Measurements from ENCODE around the gene NLRP6.
A peak's percentile ranks its signal among the peaks of the same experiment; 100 is the strongest.
"Not testable (repeated sequence)": the region's sequence is repeated elsewhere in the genome, so short reads cannot be mapped to it uniquely, and the experiment has no call there.

The NLRP6 gene

GRCh38 chr11:306645-307371 is 28.6 kb downstream of the NLRP6 start:
- Histone ChIP-seq H3K36me3 (ENCODE audit: insufficient read depth, low read length) (no peaks in the 10 kb centered on the region), H3K9me3 (ENCODE audit: low read length) (no peaks in the 10 kb centered on the region), H3K27me3 (ENCODE audit: insufficient read depth, low read length) (no peaks in the 10 kb centered on the region), H3K4me1 (ENCODE audit: insufficient read depth, low read length) (peaks cover 37% of the 10 kb centered on the region), H2AFZ (ENCODE audit: low read depth, low read length) (no peak overlapping the region), H3K4me3 (ENCODE audit: low read length) (no peak overlapping the region)

DNA sequence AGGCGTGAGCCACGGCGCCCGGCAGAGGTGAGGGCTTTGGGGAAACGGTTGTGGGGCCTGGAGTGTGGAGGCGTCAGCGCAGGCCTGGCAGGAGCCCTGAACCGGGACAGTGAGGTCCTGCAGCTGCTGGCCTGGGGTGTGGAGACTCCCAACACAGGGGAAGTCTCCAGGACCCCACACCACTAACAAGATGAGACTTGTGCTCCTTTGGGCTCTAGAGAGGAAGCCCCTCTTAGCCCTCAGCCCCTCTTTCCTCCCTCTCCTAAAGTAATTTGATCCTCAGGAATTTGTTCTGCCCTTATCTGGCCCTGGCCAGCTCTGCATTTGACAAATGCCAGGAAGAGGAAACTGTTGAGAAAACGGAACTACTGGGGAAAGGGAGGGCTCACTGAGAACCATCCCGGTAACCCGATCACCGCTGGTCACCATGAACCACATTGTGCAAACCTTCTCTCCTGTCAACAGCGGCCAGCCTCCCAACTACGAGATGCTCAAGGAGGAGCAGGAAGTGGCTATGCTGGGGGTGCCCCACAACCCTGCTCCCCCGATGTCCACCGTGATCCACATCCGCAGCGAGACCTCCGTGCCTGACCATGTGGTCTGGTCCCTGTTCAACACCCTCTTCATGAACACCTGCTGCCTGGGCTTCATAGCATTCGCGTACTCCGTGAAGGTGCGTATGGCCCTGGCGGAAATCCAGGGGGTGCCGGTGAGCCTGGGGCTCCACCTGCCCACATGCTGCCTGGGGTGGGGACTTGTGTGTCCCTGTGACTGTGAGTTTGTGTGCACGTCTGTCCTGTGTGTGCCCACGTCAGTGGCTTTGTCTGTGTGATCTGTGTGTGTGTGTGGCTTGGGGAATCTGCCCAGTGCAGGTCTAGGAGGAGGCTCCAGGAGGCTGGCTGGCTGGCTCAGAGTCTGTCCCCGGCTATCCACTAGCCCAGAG is 29.8 kb downstream of the NLRP6 start, which contains the start of gene IFITM2:
Gene IFITM2, plus strand, starts transcription at position 51 of the 943 bp plus-strand sequence. Its CDS starts 377 bp downstream, at position 428.
- Histone ChIP-seq H3K4me3 (ENCODE audit: low read length) (peak within 1 kb of the TSS; percentile 59), H3K4me1 (ENCODE audit: insufficient read depth, low read length) (peaks cover 46% of the 10 kb centered on the region)
- H2AFZ ChIP-seq (ENCODE audit: low read depth, low read length); H3K9me3 ChIP-seq (ENCODE audit: low read length); H3K36me3 ChIP-seq (ENCODE audit: insufficient read depth, low read length); H3K27me3 ChIP-seq (ENCODE audit: insufficient read depth, low read length): not testable (repeated sequence)

DNA sequence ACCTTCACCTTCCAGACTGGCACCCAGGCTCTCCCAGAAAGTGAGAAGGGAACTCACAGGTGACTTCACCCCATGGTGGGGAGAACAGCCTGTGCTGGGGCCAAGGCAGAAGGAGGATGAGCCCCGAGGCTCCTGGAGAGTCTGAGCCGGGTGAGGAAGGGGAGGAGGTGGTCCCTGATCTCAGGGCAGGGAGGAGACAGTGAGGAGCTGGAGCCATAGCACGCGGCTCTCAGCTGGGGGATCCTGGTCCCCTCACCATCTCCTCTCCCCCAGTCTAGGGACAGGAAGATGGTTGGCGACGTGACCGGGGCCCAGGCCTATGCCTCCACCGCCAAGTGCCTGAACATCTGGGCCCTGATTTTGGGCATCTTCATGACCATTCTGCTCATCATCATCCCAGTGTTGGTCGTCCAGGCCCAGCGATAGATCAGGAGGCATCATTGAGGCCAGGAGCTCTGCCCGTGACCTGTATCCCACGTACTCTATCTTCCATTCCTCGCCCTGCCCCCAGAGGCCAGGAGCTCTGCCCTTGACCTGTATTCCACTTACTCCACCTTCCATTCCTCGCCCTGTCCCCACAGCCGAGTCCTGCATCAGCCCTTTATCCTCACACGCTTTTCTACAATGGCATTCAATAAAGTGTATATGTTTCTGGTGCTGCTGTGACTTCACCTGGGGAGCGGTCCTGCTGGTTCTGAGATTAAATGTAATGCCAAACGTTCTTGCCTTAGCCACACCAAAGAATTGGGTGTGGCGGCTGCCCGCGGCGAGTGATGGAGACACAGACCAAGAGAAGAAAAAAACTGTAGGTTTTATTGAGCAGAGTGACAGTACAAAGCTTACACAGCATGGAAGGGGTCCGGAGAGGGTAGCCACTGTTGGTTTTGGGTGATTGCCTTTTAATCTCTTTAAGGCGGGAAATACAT is 30.8 kb downstream of the NLRP6 start:
- peak overlapping the region; percentile 49 for H3K4me3 ChIP-seq (ENCODE audit: low read length)
- not testable (repeated sequence) for H3K9me3 ChIP-seq (ENCODE audit: low read length); H3K36me3 ChIP-seq (ENCODE audit: insufficient read depth, low read length); H3K27me3 ChIP-seq (ENCODE audit: insufficient read depth, low read length); H2AFZ ChIP-seq (ENCODE audit: low read depth, low read length)
- peaks cover 55% of the 10 kb centered on the region for H3K4me1 ChIP-seq (ENCODE audit: insufficient read depth, low read length)

DNA sequence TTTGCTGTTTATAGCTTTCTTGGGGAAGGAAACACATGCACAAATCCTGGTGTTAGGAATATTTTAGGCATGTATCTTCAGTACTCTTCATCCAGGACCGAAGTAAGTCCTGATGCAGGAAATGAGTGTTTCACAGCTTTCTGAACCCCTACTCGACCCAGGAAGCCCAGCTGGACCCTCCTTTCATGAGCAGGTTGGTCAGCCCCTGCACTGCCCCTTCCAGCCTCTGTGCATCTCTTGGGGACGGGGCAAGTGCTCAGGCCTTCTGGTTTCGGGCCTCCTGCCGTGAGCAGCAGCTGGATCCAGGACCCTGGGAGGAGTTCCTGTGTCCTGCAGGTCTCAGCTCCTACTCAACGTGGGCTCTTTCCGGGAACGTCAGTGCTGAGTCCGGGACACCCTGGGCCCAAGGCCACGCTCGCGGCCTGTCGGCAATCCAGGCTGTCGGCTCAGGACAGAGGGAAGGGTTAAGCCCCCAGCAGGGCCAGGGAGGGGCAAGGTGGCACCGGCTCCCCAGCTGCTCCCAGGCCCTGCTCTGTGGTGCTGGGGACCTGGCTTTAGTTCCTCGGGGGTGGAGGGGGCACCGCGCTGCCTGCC is 31.9 kb downstream of the NLRP6 start:
- H3K4me3 ChIP-seq (ENCODE audit: low read length) = peak overlapping the region; percentile 49

GRCh38 chr11:311013-311748 is 33.0 kb downstream of the NLRP6 start:
- H3K9me3 ChIP-seq (ENCODE audit: low read length); H2AFZ ChIP-seq (ENCODE audit: low read depth, low read length); H3K36me3 ChIP-seq (ENCODE audit: insufficient read depth, low read length); H3K4me3 ChIP-seq (ENCODE audit: low read length); H3K27me3 ChIP-seq (ENCODE audit: insufficient read depth, low read length): not testable (repeated sequence)
- peaks cover 55% of the 10 kb centered on the region for H3K4me1 ChIP-seq (ENCODE audit: insufficient read depth, low read length)

More for the DNA sequence above, 31.9 kb downstream of the NLRP6 start:
- not testable (repeated sequence) for H3K27me3 ChIP-seq (ENCODE audit: insufficient read depth, low read length); H2AFZ ChIP-seq (ENCODE audit: low read depth, low read length); H3K9me3 ChIP-seq (ENCODE audit: low read length); H3K36me3 ChIP-seq (ENCODE audit: insufficient read depth, low read length)
- H3K4me1 ChIP-seq (ENCODE audit: insufficient read depth, low read length) = peaks cover 56% of the 10 kb centered on the region

- no peaks in the 10 kb centered on the region for H3K36me3 ChIP-seq (ENCODE audit: insufficient read depth, low read length)
- peaks cover 46% of the 10 kb centered on the region for H3K4me1 ChIP-seq (ENCODE audit: insufficient read depth, low read length)
- no peaks in the 10 kb centered on the region for H3K27me3 ChIP-seq (ENCODE audit: insufficient read depth, low read length)
- H3K9me3 ChIP-seq (ENCODE audit: low read length) = no peaks in the 10 kb centered on the region
- no peak overlapping the region for H3K4me3 ChIP-seq (ENCODE audit: low read length)
- H2AFZ ChIP-seq (ENCODE audit: low read depth, low read length) = no peak overlapping the region
Observed at GRCh38 chr11:312092-312816, 34.0 kb downstream of the NLRP6 start.

- no peak overlapping the region for H2AFZ ChIP-seq (ENCODE audit: low read depth, low read length)
- peaks cover 45% of the 10 kb centered on the region for H3K4me1 ChIP-seq (ENCODE audit: insufficient read depth, low read length)
- no peaks in the 10 kb centered on the region for H3K27me3 ChIP-seq (ENCODE audit: insufficient read depth, low read length)
- H3K4me3 ChIP-seq (ENCODE audit: low read length) = peak overlapping the region; percentile 48
- H3K9me3 ChIP-seq (ENCODE audit: low read length) = no peaks in the 10 kb centered on the region
- H3K36me3 ChIP-seq (ENCODE audit: insufficient read depth, low read length) = no peaks in the 10 kb centered on the region
Observed at GRCh38 chr11:313304-313786, 35.1 kb downstream of the NLRP6 start.

GRCh38 chr11:313787-314553 is 35.8 kb downstream of the NLRP6 start, which contains the start of gene IFITM1:
Gene IFITM1, plus strand, starts transcription at chr11:314040. Its CDS starts 131 bp downstream, at chr11:314171.
- Histone ChIP-seq H3K4me1 (ENCODE audit: insufficient read depth, low read length) (peaks cover 43% of the 10 kb centered on the region), H3K4me3 (ENCODE audit: low read length) (peak within 1 kb of the TSS; percentile 48), H3K36me3 (ENCODE audit: insufficient read depth, low read length) (no peaks in the 10 kb centered on the region), H2AFZ (ENCODE audit: low read depth, low read length) (no peak within 1 kb of the TSS), H3K9me3 (ENCODE audit: low read length) (no peaks in the 10 kb centered on the region), H3K27me3 (ENCODE audit: insufficient read depth, low read length) (no peaks in the 10 kb centered on the region)

- H3K36me3 ChIP-seq (ENCODE audit: insufficient read depth, low read length); H2AFZ ChIP-seq (ENCODE audit: low read depth, low read length); H3K27me3 ChIP-seq (ENCODE audit: insufficient read depth, low read length); H3K9me3 ChIP-seq (ENCODE audit: low read length): not testable (repeated sequence)
- Histone ChIP-seq H3K4me3 (ENCODE audit: low read length) (peak overlapping the region; percentile 48), H3K4me1 (ENCODE audit: insufficient read depth, low read length) (peaks cover 40% of the 10 kb centered on the region)
Observed at GRCh38 chr11:314554-314875, 36.3 kb downstream of the NLRP6 start.

GRCh38 chr11:315051-315481 is 36.9 kb downstream of the NLRP6 start:
- H3K4me1 ChIP-seq (ENCODE audit: insufficient read depth, low read length) = peaks cover 38% of the 10 kb centered on the region
- peak overlapping the region; percentile 37 for H3K4me3 ChIP-seq (ENCODE audit: low read length)
- H3K27me3 ChIP-seq (ENCODE audit: insufficient read depth, low read length) = no peaks in the 10 kb centered on the region

GRCh38 chr11:315516-315994 is 37.3 kb downstream of the NLRP6 start:
- Histone ChIP-seq H2AFZ (ENCODE audit: low read depth, low read length) (no peak overlapping the region), H3K27me3 (ENCODE audit: insufficient read depth, low read length) (no peaks in the 10 kb centered on the region), H3K4me3 (ENCODE audit: low read length) (peak overlapping the region; percentile 37), H3K4me1 (ENCODE audit: insufficient read depth, low read length) (peaks cover 38% of the 10 kb centered on the region), H3K9me3 (ENCODE audit: low read length) (no peaks in the 10 kb centered on the region), H3K36me3 (ENCODE audit: insufficient read depth, low read length) (no peaks in the 10 kb centered on the region)

More at GRCh38 chr11:315051-315481, 36.9 kb downstream of the NLRP6 start:
- no peaks in the 10 kb centered on the region for H3K9me3 ChIP-seq (ENCODE audit: low read length)
- no peaks in the 10 kb centered on the region for H3K36me3 ChIP-seq (ENCODE audit: insufficient read depth, low read length)
- H2AFZ ChIP-seq (ENCODE audit: low read depth, low read length) = no peak overlapping the region

All from neuron (in vitro differentiated cells).